CD1c-positive myeloid dendritic cell (primary cell): ENCODE measurements around the gene ENTREP1.
A peak's percentile ranks its signal among the peaks of the same experiment; 100 is the strongest.

Experiments
- DNase-seq: peaks from one replicate; pipeline ENCODE4 v3.0.0-alpha.2; 2016; ENCODE audit errors: extremely low spot score

The ENTREP1 gene

DNA sequence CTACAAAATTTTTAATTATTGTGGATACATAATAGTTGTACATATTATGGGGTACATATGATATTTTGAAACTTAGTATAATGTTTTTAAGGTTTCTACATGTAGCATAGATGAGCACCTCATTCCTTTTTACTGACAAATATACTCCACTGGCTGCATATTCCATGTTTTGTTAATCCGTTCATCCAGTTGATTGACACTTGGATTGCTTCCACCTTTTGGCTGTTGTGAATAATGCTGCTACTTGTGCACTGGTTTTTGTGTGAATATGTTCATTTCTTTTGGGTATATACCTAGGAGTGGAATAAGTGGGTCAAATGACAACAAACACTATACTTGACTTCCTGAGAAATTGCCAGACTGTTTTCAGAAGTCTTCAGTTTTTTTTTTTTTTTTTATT lies 2.8 kb upstream of the ENTREP1 start:
- DNase-seq, result no peak

DNA sequence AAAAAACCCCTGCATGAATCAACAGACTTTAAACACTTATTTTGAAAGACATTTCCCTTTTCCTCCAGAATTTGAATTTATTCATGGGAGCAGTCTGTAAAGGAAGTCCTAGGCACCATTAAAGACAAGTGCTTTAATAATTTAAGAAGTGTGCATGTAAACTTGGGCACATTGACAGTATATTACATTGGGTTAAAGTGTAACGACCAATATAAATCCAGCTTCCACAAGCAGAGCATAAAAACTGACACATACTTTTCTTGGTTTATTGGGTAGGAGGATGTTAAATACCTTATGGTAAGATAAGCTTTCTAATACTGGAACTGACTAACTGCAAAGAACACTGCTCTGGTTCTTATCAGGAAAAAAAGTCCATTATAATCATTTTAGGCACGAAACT lies 1.2 kb upstream of the ENTREP1 start:
- no peak for DNase-seq

DNA sequence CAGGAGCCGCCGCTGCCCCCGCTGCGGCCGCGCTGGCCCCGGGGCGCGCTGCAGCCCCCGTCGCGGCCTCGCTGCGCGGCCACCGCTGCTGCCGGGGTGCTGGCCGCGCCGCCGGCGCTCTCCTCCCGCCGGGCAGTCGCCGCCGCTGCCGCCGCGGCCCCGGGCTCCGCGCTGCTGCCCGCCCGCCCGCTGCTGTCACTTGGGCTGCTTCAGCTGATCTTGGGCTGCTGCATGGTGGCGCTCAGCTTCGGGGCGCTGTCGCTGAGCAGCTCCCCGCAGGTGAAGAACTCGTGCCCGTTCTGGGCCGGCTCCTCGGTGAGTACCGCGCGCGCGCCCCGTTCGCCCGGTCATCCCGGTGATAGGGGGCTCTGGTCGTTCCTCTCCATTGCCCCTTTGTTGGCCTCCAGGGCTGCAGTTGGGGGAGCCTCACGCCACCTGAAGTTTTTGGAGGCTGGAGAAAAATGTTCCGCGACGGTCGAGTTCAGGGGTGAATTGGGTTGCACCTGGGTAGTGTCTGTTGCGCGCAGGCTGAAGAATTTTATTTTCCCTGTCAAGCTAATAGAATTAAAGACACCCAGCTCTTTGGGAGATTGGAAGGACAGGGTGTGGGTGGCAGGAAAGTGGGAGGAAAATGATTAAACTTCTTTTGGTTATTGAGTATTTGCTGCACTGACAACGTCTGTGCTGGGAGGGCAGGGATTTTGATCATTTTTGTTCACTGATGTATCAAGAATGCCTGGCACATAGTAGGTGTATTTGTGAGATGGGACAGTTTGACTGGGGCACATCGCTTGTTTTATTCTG lies 596 bp downstream of the ENTREP1 start:
- peak; percentile 5 for DNase-seq

DNA sequence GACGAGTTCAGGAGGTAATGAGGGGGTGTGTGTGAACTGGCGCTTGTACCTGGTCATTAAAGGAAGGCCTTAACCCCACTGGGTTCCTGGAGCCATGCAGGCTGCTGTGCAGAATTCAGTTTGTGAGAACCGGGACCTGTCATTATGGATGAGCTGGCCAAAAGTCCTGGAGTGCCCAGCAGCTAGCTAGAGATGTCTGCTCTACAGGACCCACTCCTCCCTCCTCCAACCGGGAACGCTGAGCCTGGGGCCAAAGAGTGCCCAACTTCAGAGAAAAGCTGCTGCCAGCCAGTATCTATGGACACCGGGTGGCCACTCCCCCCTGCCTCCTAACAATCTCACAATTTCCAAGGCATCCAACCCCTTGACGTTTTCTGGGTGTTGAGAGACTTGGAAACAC lies 1.2 kb downstream of the ENTREP1 start:
- DNase-seq, result no peak

DNA sequence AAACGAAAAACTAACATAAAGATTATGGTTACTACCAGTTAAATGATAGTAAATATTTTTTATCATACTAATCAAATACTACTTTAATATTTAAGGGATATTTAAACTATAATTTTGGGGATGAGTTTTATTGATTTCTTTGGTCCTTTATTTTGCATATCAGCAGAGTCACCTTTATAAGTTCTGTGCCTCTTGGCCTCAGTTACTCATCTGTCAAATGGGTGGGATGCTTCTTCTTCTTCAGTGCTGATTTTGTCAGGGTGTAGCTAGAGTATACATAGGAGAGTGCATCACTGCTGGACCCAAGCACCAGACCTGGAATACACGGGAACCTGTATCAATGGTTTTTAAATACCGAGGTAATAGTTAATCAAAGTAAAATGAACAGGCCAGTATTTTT lies 5.6 kb downstream of the ENTREP1 start:
- DNase-seq, result no peak

DNA sequence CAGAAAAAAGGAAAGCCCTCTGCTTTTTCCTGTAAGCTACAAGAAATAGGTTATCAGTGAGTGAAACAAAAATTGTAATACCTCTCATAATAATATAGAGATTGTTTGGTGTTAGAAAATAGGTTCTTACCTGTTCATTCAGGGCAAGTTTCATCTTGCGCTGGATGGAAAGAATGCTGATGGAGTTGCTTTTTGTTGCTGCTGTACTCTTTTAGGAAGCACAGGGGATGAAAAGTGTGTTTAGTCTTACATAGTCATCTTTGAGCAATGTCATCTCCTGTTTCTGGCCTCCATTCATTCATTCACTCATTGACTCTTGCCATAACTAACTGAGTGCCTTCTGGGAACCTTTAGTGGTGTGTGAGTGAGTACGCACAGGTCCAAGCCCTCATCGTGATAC lies 6.4 kb downstream of the ENTREP1 start:
- DNase-seq, result no peak

DNA sequence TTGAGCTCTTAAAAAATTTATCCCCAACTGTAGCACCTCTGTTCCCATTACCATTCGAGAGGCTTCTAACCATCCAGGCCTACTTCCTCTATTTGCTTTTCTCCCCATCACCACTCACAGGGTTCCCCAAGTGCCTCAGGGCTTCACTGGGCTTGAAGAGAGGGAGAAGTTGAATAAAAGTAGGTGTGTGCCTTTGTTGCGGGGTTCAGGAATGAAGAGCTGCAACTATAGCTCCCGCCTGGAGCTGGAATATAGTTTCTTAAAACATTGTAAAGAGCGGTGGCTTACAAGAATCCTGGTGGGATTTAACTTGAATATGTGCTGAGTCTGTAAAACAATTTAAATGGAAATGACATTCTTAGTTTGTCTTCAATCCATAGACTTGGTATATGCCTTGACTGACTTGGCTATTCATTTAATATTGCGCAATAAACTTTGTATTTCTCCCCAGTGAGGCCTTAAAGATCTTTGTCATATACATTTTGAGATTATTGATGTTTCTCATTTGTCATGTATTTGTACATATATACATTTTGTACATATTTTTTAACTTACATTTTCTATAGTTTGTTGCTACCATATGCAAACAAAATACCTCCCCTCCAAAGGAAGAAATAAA lies 7.2 kb downstream of the ENTREP1 start:
- no peak for DNase-seq

DNA sequence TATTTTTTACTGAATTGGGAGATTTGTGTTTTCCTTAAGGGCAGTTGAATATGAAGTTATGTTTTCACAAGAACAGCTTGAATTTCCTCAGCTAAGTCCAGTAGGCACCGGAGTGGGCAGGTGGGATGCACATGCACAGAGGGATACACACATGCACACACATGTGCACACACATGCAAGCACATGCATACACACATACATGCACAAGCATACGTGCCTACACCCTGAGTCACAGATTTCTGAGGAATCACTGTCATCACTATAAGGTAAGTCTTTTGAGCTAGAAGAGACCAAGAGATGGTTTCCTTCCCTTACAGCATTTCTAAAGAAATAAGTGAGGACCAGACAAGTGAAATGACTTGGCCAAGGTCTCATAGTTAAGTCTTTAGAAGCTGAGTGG lies 8.7 kb downstream of the ENTREP1 start:
- no peak for DNase-seq

DNA sequence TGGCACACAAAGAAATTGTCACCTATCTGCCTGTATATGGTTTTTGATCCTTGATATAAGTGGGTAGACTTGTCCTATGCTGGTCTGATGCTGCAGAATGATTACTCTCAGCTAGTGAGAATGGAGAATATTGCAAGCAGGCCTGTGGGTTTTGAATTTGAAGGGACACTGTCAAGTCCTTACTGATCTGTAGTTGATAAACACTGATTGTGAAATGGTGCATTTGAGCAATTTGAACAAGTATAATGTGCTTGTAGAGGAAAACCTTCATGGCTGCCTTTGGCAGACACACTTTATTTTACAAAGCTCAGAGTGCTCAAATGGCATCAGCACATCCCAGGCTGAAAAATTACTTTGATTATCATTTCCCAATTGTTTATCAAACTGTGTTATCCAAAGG lies 9.3 kb downstream of the ENTREP1 start:
- no peak for DNase-seq

DNA sequence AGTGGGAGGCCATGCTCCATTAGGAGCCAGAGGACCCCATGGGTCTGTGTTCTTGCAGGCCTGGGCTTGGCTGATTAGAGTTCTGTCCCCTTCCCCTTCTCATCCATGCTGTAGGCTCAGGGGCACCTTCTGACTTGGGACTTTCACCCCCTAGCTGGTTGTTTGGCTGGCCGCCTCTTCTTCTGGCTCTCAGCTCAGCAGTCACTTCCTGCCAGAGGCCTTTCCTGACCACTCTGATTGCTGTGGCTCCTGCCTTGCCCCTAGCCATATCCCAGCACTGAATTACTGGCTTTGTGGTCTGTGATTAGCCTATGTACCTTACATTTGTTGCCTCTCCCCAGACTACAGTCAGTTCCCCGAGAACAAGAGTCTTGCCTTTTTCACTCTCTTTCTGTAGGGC lies 14.6 kb downstream of the ENTREP1 start:
- DNase-seq, result no peak

DNA sequence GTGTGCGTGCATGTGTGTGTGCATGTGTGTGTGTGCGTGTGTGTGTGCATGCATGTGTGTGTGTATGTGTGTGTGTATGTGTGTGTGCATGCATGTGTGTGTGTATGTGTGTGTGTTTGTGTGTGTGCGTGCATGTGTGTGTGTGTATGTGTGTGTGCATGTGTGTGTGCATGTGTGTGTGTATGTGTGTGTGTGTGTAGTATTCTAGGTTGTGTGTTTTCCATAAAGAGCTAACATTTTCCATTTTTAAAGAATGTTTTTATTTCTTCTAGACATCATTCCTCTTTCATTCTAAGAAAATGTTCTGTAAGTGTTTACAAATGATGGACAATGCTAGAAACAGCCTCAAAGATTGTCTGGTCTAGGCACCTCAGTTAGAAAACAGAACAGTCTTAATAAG lies 15.6 kb downstream of the ENTREP1 start:
- no peak for DNase-seq

DNA sequence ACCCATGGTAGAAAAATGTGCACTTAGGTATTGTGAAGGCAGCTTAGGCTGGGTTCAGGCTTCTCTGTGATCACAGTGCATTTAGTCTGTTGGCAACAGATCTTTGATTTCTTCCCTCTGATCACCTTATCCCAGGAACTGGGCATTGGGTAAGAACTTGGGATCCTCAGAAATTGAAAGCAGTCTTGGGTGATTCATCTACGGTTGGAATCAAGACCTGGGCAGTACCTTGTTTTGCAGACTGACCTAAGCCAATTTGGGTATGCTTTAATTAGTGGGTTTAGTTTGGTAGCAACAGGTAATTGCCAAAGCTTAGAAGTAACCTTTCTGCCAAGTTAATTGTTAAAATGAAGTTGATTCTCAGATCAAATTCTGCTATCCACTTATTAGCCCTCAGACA lies 17.8 kb downstream of the ENTREP1 start:
- no peak for DNase-seq

DNA sequence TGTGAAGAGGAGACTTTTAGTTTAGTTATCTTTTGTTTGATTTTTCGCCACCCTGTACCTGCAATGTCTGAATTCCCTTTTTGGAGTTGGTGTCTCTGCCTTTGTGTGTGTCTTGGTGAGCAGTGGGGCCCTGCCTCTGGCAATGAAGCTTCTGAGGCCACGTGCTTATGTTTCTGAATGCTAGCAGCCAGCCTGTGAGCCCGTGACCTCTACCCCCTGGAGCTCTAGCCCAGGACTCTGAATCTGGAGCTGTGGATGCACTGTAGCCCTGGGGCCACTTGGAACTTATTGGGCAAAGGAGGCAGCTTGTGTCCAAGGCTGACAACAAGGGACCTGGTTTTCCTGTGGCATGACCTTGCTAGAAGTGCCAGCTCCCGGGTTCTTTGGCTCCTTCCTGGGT lies 19.4 kb downstream of the ENTREP1 start:
- no peak for DNase-seq

DNA sequence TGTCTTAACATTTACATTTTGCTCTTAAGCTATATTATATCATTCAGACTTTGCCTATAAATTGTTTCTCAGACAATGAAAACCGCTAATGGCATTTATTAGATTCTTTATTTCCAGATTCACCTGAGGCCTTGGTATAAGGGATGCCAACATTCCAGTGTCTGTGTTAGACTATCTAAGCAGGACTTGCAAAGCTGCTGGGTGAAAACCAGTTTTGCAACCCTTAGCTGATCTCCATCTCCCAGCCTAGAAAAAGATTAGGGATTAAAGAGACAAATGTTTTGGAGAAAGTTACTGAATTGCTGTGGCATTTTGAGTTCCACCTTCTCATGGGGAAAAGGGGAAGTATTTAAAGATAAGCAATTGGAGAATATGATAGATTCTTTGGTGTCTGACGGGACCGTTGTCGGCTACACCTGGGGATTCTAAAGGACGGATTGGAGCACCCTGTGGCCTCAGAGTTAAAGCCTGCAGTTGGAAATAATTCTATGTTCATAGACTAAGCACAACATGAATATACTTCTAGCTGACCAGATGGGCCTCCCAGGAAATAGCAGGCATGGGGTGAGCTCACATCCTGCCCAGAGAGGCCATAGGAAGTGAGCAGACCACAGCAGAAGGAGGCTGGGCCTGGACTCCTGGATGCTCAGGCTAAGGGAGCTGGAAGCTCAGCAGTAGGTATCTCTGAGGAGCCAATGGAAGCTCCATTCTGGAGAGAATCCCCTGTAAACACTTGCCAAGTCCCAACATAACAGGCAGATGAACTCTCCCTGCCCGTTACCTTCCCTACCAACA lies 21.8 kb downstream of the ENTREP1 start:
- no peak for DNase-seq

DNA sequence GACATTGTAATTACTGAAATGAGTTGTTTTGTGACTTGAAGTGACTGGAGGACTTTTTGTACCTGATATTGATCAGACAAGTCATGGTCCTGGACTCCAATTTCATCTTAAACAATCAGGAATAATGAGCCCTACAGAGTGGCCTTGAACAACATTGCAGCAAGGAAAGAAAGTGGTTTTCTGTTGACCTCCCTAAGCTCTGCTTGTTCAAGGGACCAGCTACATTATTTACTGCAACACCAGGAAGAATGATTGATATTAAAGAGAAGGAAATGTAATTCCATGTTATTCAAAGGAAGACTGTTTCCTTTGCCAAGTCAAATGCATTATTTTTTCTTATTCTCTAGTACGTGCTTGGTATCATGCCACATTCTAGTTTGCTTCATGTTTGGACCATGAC lies 22.6 kb downstream of the ENTREP1 start:
- DNase-seq, result no peak

DNA sequence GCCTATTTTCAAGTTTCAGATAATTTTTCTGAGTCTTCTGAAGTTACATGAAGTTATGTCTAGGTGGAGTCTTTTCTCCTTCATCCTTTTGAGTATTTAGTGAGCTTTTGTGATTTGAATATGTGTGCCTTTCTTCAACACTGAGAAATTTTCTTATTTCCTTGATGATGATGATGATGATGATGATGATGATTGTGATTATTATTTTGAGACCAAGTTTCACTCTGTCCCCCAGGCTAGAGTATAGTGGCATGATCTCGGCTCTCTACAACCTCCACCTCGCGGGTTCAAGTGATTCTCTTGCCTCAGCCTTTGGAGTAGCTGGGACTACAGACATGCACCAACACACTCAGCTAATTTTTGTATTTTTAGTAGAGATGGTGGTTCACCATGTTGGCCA lies 26.2 kb downstream of the ENTREP1 start:
- DNase-seq, result no peak

DNA sequence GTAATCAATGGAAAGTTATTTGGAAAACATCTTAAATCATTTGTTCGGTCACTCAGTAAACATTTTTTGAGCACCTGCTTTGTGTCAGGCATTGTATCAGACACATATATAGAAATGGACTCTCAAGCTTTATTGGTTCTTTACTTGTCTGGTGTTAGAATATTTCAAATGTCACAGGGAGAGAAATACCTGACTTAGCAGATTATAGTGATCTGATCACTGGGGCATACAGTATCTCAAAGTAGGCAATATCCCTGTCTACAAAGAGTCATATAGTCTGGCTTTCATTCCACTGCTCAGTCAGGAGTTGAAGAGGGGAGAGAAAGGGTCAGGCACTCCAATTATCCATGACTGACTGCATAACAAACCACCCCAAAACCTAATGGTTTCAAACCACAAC lies 30.2 kb downstream of the ENTREP1 start:
- DNase-seq, result no peak

DNA sequence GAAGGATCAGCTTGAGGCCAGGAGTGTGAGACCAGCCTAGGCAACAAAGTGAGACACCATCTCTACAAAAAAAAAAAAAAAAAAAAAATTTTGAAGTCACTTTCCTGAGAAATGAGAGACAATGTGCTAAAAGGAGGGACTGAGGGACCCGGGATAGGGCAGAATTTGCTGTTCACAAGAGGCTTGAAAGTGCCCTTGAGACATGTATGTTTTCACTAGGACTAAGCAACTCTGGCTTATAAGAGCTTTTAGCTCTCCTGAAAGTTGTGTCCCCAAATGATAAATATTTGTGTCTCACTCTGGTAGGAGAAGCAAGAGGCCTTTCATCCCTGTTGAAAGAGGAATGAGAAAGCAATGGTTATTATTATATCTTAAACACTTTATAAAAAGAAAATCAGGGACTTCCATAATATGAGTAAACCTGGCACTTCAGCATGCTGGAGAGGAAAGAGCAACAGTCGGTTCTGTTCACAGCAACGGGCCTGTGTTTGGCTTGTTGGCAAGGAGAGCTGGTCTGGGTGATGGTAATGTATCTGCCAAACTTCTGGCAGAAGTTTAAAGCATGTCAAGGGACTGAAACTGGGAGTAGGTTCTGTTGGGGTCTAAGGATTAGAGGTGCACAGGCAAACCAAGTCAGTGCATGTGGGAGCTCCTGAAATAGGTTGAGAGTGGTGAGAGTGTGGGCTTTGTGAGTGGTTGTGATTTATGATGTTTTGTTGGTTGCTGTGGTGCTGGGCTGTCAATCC lies 32.2 kb downstream of the ENTREP1 start:
- DNase-seq, result no peak

DNA sequence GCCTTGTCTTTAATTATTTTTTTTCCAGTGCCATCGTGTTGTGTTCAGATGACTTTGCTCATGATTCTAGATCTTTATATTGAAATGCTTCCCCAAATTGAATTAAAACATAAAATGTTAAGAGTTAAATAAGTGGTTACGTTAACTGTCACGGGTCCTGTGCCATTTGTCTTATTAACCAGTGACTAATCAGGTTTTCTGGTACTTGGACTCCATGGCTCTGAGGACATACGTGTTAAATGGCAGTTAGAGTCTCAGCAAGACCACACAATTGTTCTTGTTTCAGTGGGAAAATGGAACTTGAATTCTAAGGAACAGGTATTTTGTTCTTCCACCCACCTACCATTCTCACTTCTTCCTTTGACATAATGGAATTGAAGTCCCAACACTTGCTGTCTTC lies 32.8 kb downstream of the ENTREP1 start:
- DNase-seq, result peak; percentile 6

DNA sequence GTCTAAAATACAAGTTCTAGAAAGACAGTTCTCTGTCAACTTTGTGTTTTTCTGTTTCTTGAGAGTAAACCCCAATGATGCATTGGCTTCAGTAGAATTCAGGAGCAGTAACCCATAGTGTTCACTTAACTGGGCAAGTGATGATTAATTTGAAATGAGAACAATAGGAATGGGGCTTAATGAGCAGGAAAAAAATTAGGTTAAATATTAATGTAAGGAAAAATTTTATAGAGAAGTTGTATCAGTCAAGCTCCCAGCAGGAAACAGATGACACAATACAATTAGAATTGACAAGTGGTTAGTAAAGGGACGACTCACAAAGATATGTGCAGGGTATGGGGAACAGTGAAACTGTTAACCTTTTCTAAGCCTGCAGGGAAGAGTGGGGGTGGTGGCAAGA lies 38.2 kb downstream of the ENTREP1 start:
- no peak for DNase-seq

DNA sequence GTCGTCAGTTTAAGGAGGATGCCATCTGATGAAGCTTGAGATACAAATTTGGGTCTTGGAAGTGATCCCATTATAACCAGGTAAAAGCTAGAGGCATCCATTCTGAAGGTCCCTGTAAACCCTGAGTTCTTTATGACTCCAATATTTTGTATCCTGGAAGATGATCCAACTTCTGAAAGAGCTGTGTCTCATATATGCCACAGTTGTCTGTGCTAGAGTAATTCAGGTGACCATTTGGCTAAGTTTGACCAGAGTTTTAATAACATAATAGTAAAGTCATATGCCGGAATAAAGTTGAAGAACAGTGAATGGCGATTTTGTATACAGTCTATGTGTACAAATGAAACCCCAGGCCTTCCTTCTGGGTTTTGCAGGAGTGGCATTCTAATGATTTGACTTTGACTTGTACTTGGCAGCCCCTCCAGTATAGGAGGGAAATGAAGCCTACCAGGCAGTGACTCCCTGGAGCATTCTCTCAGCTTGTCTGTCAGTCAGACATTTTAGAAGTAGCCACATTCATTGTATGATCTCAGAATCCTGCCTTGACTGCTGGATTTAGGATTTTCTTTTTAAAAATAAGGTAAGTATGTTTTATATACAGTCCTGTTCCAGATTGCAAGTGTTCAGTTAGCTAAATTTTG lies 39.6 kb downstream of the ENTREP1 start:
- DNase-seq, result no peak

DNA sequence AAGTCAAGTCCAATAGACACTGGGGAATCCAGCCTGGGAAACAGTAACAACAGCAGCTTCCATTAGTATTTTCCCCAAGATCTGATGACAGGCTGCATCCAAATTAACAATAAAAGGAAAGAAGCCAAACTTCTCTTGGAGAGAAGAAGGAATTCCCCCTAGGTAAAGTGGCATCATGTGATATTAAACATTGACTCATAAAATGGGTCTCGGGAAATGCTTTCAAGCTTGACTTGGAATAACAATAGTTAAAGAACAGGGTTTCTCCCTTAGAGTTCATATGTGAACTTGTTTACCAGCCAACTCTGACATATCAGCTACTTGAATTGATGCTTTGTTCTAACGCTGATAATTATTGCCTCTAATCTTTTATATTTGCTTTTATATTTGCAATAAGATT lies 45.4 kb downstream of the ENTREP1 start:
- no peak for DNase-seq
